HepG2 (cell line): Measurements from ENCODE around the gene RGS19.

Experiments
- NFIC ChIP-seq: IDR thresholded peaks from 2 replicates; pipeline ENCODE4 v1.6.1; 2012; ENCODE audit warnings: mild to moderate bottlenecking, low read length, inconsistent platforms
- NONO ChIP-seq, 2 experiments: fragments of 450-650 bp in 1 of 2; sonication (generic) in 1 of 2; formaldehyde crosslinking in 1 of 2; IDR thresholded peaks in 1 of 2; conservative IDR thresholded peaks in 1 of 2; 2 replicates each; pipeline versions ENCODE4 v1.6.1 to v1.8.0; 2017 to 2022; ENCODE audit warnings: mild to moderate bottlenecking in 1 of 2, missing genetic modification reagents in 1 of 2, moderate library complexity in 1 of 2

GRCh38 chr20:64080013-64080812 lies 895 bp upstream of the RGS19 start, which contains the start of gene OPRL1:
- no peak for TF ChIP-seq NONO (IDR thresholded peaks at IDR 0.05)
- no peak; the same call in 1 of the 2 replicates for TF ChIP-seq NONO (CRISPR knock-in tag; conservative IDR thresholded peaks at IDR 0.05)
- no peak for TF ChIP-seq NFIC
